Endothelial cell of umbilical vein (primary cell): ENCODE data around the gene OSBPL10. TPM values are rescaled to one million over a fixed set of nuclear protein-coding genes. Genes with fewer than 3 reads are reported as not detected.

Experiments used
- BruUV-seq: library from RNA; stranded (reverse); fragments of 400-500 nt; replicated peaks from 2 replicates; lab custom pipeline; 2021; lab: Mats Ljungman, UMichigan
- CTCF ChIA-PET: fragments of 300-600, 350-600 bp; sonication (Branson Sonifier 250); formaldehyde crosslinking; loops from one replicate; lab custom pipeline; 2021; ENCODE audit warnings: antibody characterized with exemption, inconsistent platforms; lab: Charles Lee
- POLR2A ChIA-PET: fragments of 300-600, 350-600 bp; sonication (Branson Sonifier 250); formaldehyde crosslinking; loops from one replicate; lab custom pipeline; 2021; ENCODE audit warnings: antibody characterized with exemption, inconsistent platforms; lab: Charles Lee
- DNase-seq: peaks from one replicate; pipeline ENCODE4 v3.0.0-alpha.2; 2011; ENCODE audit warnings: low read depth, low spot score
- FAIRE-seq: peaks from 2 replicates; lab custom pipeline; 2011; peaks lifted over from hg19 to GRCh38; lab: Jason Lieb, UNC
- H2AFZ ChIP-seq: 2 replicates; pipeline ENCODE4 v1.6.0; 2012; ENCODE audit warnings: low read depth, low read length, control low read depth, inconsistent platforms
- H3K27ac ChIP-seq: 2 replicates; pipeline ENCODE4 v1.5.1; 2011; ENCODE audit warnings: low read depth, mild to moderate bottlenecking, control low read depth, low read length, moderate library complexity; ENCODE audit not compliant: insufficient read depth
- H3K27me3 ChIP-seq, 2 experiments: 2 replicates each; pipeline versions ENCODE4 v1.6.0 to v1.6.1; 2011; ENCODE audit warnings: low read length in 2 of 2, mixed read lengths in 1 of 2; ENCODE audit not compliant: control insufficient read depth in 2 of 2, insufficient read depth in 2 of 2
- H3K36me3 ChIP-seq, 2 experiments: 2 replicates in 1 of 2; 3 replicates in 1 of 2; pipeline ENCODE4 v1.5.1; 2011; ENCODE audit warnings: low read length in 2 of 2, mild to moderate bottlenecking in 1 of 2, moderate library complexity in 1 of 2; ENCODE audit not compliant: control insufficient read depth in 2 of 2, insufficient read depth in 2 of 2; ENCODE audit errors: extremely low read depth in 1 of 2
- H3K4me1 ChIP-seq: 3 replicates; pipeline ENCODE4 v1.5.1; 2011; ENCODE audit warnings: mild to moderate bottlenecking, low read length; ENCODE audit not compliant: control insufficient read depth, insufficient read depth; ENCODE audit errors: extremely low read depth
- H3K4me2 ChIP-seq: 2 replicates; pipeline ENCODE4 v1.6.1; 2011; ENCODE audit warnings: low read length, control low read depth, mixed read lengths; ENCODE audit not compliant: insufficient read depth
- H3K4me3 ChIP-seq, 3 experiments: fragments of 200-600 bp in 1 of 3; sonication (generic), shearing (Covaris generic) in 1 of 3; replicated peaks in 1 of 3; 2 replicates each; pipeline ENCODE4 v1.5.1; 2011 to 2016; ENCODE audit warnings: control low read depth in 3 of 3, low read length in 3 of 3, mild to moderate bottlenecking in 2 of 3, inconsistent platforms in 1 of 3, low read depth in 1 of 3, moderate library complexity in 1 of 3; ENCODE audit not compliant: insufficient read depth in 1 of 3
- H3K79me2 ChIP-seq: 2 replicates; pipeline ENCODE4 v1.6.0; 2012; ENCODE audit warnings: low read length, inconsistent platforms; ENCODE audit not compliant: control insufficient read depth, insufficient read depth
- H3K9ac ChIP-seq: replicated peaks from 2 replicates; pipeline ENCODE3; 2011; ENCODE audit warnings: low read length, control low read depth; ENCODE audit not compliant: insufficient read depth; ENCODE audit errors: extremely low read depth
- H3K9me1 ChIP-seq: replicated peaks from 3 replicates; pipeline ENCODE4 v1.6.0; 2011; ENCODE audit warnings: mild to moderate bottlenecking, low read length; ENCODE audit not compliant: control insufficient read depth, insufficient read depth; ENCODE audit errors: extremely low read depth
- H3K9me3 ChIP-seq: replicated peaks from 2 replicates; pipeline ENCODE4 v1.5.1; 2012; ENCODE audit warnings: low read length, inconsistent platforms; ENCODE audit not compliant: control insufficient read depth, insufficient read depth
- H4K20me1 ChIP-seq: replicated peaks from 2 replicates; pipeline ENCODE3; 2011; ENCODE audit warnings: mild to moderate bottlenecking, low read length; ENCODE audit not compliant: control insufficient read depth, insufficient read depth; ENCODE audit errors: extremely low read depth
- CTCF ChIP-seq, 2 donors: IDR thresholded peaks; 1 replicate in 1 of 2; 2 replicates in 1 of 2; pipeline ENCODE4 v1.5.1; 2011; ENCODE audit warnings: low read length in 2 of 2, mild to moderate bottlenecking in 2 of 2, moderate library complexity in 2 of 2, control low read depth in 1 of 2, inconsistent platforms in 1 of 2, low read depth in 1 of 2; ENCODE audit not compliant: insufficient read depth in 1 of 2; ENCODE audit errors: extremely low read depth in 1 of 2
- EZH2 ChIP-seq: IDR thresholded peaks from 2 replicates; pipeline ENCODE4 v1.6.1; 2012; ENCODE audit warnings: borderline replicate concordance, low read depth, mild to moderate bottlenecking, moderate library complexity, low read length, inconsistent platforms; ENCODE audit not compliant: severe bottlenecking
- FOS ChIP-seq: IDR thresholded peaks from 2 replicates; pipeline ENCODE4 v1.6.1; 2011; ENCODE audit warnings: mild to moderate bottlenecking, low read length, moderate library complexity, borderline replicate concordance; ENCODE audit not compliant: insufficient read depth
- GATA2 ChIP-seq: IDR thresholded peaks from 2 replicates; pipeline ENCODE4 v1.7.0; 2011; ENCODE audit warnings: low read depth, mild to moderate bottlenecking, moderate library complexity, mixed read lengths, low read length; ENCODE audit not compliant: insufficient read length, insufficient read depth
- JUN ChIP-seq: IDR thresholded peaks from 2 replicates; pipeline ENCODE4 v1.6.1; 2011; ENCODE audit warnings: borderline replicate concordance, low read depth; ENCODE audit not compliant: insufficient read length, insufficient read depth
- MAX ChIP-seq: IDR thresholded peaks from 2 replicates; pipeline ENCODE4 v1.6.1; 2011; ENCODE audit not compliant: insufficient read depth, insufficient read length
- MYC ChIP-seq: IDR thresholded peaks from one replicate; pipeline ENCODE4 v1.6.1; 2011; ENCODE audit warnings: mild to moderate bottlenecking, low read depth, low read length
- POLR2A ChIP-seq: IDR thresholded peaks from 2 replicates; pipeline ENCODE4 v1.6.1; 2012; ENCODE audit warnings: low read depth, mild to moderate bottlenecking, control low read depth, low read length
- POLR2AphosphoS5 ChIP-seq: IDR thresholded peaks from 2 replicates; pipeline ENCODE4 v1.6.1; 2012; ENCODE audit warnings: low read depth, mild to moderate bottlenecking, control low read depth, low read length, moderate library complexity; ENCODE audit not compliant: insufficient read depth
- dilution Hi-C: fragments of 300-500 bp; cut with MboI; formaldehyde crosslinking; loops from one replicate; pipeline ENCODE4 v1.15.0; 2019; ENCODE audit warnings: low sequenced_read_pairs; ENCODE audit not compliant: extremely low pct_ligation_motif_present
- intact Hi-C: fragments of 100-400 bp; cut with micrococcal nuclease; formaldehyde crosslinking; loops from one replicate; pipeline ENCODE4 v1.10.0; 2022
- polyA plus RNA-seq, 4 experiments: library from polyadenylated mRNA; depleted of rRNA in 3 of 4; stranded (reverse) in 3 of 4; unstranded in 1 of 4; fragments of >200 nt; gene quantifications; 2 replicates each; pipeline versions ENCODE4 v1.2.1 to v1.2.3, GENCODE V29; 2011 to 2012; ENCODE audit warnings: missing spikeins in 1 of 4
- total RNA-seq: library from RNA; stranded (reverse); gene quantifications from 2 replicates; pipeline ENCODE4 v1.2.3, GENCODE V29; 2021

OSBPL10 gene
- total and polyA plus RNA-seq, 2 donors (not counting 3 experiments of a cell fraction or from before 2014, with no cell fraction given) = 10.8 to 47.6 TPM

GRCh38 chr3:31908391-31909097 is 72.5 kb downstream of the OSBPL10 start:
- no TSS peak for BruUV-seq
- Histone ChIP-seq H3K4me3 (no peak overlapping the region), H3K27me3 (no peaks in the 10 kb centered on the region), H3K9me1 (no peaks in the 10 kb centered on the region), H3K9ac (no peak overlapping the region), H2AFZ (no peak overlapping the region), H3K27ac (no peak overlapping the region), H3K9me3 (no peaks in the 10 kb centered on the region), H3K79me2 (peaks cover 7% of the 10 kb centered on the region), H3K4me2 (peak overlapping the region; percentile 59), H4K20me1 (no peaks in the 10 kb centered on the region), H3K36me3 (no peaks in the 10 kb centered on the region), H3K4me1 (peaks cover 28% of the 10 kb centered on the region)
- TF ChIP-seq POLR2A (no peak), JUN (peak; percentile 11), EZH2 (no peak), MAX (no peak), CTCF (IDR thresholded peaks at IDR 0.05; ENCODE audit: extremely low read depth in 1 of 2, insufficient read depth in 1 of 2, low read depth in 1 of 2, low read length in 2 of 2) (peak in 1 of 2 donors; percentile 4), FOS (peak; percentile 7), POLR2AphosphoS5 (no peak), GATA2 (peak; percentile 57), MYC (no peak)
- ChIA-PET CTCF (interaction anchor here (0.8 to 1.2 kb wide), 8 partner anchors 9 to 110 kb away, joined by 3 to 4 read pairs (median 3); partner anchors contain the start of genes OSBPL10 and ZNF860), POLR2A (no interaction called here)
- peak; percentile 83 for FAIRE-seq
- intact Hi-C loops = loop anchor here (1.0 to 5.0 kb wide), 2 partner anchors 60 to 234 kb away; no protein-coding TSS in a partner anchor
- dilution Hi-C loops = no loop called here
- DNase-seq = peak; percentile 74
